Bronchial epithelial cell (primary cell): ENCODE results near the gene BMPR1B. TPM values are rescaled to one million over a fixed set of nuclear protein-coding genes. Genes with fewer than 3 reads are reported as not detected.

Experiments
- DNase-seq: peaks from one replicate; pipeline ENCODE4 v3.0.0-alpha.2; 2010; ENCODE audit warnings: low read depth
- FAIRE-seq: peaks from 2 replicates; lab custom pipeline; 2011; peaks lifted over from hg19 to GRCh38; lab: Jason Lieb, UNC
- H3K27me3 ChIP-seq: 2 replicates; pipeline ENCODE4 v1.5.1; 2011; ENCODE audit warnings: low read length; ENCODE audit not compliant: control insufficient read depth, insufficient read depth
- H3K36me3 ChIP-seq: 2 replicates; pipeline ENCODE4 v1.5.1; 2011; ENCODE audit warnings: low read length; ENCODE audit not compliant: control insufficient read depth, insufficient read depth
- H3K4me3 ChIP-seq: 2 replicates; pipeline ENCODE4 v1.5.1; 2011; ENCODE audit warnings: mild to moderate bottlenecking, low read depth, low read length, control low read depth
- total RNA-seq: library from RNA; depleted of rRNA; stranded (reverse); fragments of >200 nt; gene quantifications from 2 replicates; pipeline ENCODE4 v1.2.1, GENCODE V29; 2014
- TF ChIP-seq, protein P1 (sequence below): IDR thresholded peaks from 2 replicates; pipeline ENCODE4 v1.5.1; 2011; ENCODE audit warnings: mild to moderate bottlenecking, moderate library complexity, low read length, control low read depth, inconsistent platforms; ENCODE audit not compliant: insufficient read depth, severe bottlenecking

BMPR1B gene
- total RNA-seq, 1 donor from 2014 or later, result 15.3 TPM

DNA sequence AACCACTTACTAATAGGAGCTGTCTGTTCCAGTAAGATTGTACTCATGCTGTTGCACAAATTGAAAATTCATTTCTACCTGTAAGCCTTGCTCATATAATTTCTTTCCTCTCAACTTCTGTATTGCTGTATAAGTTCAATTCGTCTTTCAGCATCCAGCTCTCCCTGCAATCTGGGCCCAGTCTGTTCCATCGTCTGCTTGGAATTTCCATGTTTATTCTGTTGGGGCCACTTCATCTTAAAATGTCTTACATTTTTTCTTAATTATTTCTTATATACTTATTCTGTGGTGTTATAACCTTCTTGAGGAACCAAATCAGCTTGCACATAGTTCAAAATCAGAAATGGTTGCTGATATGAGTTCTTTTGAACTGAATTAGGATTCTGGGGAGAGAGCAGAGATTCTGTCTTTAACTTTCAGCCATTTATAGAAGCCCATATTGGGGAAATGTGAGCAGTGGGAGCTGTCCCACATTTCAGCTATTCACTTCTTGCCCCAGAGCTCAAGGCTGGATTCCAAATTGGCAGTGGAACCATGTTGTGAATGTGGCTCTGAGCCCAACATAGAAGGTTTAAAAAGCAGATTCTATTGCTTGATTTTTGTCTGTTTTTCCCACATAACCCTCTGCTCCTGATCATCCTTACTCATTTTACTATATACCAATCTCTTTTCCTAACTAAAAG is 291.9 kb downstream of the BMPR1B start:
- H3K36me3 ChIP-seq, result no peaks in the 10 kb centered on the region
- TF ChIP-seq, protein P1, sequence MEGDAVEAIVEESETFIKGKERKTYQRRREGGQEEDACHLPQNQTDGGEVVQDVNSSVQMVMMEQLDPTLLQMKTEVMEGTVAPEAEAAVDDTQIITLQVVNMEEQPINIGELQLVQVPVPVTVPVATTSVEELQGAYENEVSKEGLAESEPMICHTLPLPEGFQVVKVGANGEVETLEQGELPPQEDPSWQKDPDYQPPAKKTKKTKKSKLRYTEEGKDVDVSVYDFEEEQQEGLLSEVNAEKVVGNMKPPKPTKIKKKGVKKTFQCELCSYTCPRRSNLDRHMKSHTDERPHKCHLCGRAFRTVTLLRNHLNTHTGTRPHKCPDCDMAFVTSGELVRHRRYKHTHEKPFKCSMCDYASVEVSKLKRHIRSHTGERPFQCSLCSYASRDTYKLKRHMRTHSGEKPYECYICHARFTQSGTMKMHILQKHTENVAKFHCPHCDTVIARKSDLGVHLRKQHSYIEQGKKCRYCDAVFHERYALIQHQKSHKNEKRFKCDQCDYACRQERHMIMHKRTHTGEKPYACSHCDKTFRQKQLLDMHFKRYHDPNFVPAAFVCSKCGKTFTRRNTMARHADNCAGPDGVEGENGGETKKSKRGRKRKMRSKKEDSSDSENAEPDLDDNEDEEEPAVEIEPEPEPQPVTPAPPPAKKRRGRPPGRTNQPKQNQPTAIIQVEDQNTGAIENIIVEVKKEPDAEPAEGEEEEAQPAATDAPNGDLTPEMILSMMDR, result no peak
- H3K4me3 ChIP-seq, result no peak overlapping the region
- no peak for DNase-seq
- no peak for FAIRE-seq
- H3K27me3 ChIP-seq, result no peaks in the 10 kb centered on the region

DNA sequence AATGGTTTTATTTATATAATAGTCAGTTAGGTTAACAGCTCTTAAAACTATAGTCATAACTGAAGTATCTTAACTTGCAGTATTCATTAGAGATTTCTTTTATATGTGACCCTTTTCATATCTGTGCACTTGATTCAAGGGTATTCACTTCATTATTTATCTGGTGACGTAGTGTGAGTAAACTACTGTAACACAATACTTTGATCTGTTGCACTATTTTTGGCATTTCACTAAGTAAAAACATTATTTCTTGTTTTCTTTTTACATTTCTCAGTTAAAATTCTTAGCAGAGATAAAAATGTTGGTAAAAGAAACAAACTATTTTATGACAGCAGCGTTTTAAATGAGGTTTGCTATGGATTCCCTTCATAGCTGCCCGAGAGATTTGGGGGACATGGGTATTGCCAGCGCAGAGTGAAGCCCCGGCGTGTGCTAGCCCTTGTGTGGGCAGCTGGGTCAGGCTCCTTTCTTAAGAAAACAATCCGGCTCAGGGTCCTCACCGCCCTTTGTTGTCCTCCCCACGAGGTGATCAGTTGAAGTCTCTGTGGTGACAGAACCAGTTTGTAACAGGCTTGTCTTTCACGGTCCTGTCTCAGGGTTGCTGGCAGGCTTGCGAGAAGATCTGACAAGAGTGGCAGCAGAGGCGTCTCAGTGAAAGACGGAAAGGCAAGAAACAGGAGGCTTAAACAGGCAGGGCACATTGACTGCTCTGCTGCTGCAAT is 293.4 kb downstream of the BMPR1B start:
- Histone ChIP-seq H3K4me3 (peak overlapping the region; percentile 15), H3K36me3 (no peaks in the 10 kb centered on the region), H3K27me3 (no peaks in the 10 kb centered on the region)
- TF ChIP-seq, protein P1, result no peak
- DNase-seq (peak; percentile 27), FAIRE-seq (no peak)

GRCh38 chr4:95051702-95052020 is 293.9 kb downstream of the BMPR1B start:
- DNase-seq (no peak), FAIRE-seq (no peak)
- TF ChIP-seq, protein P1, result no peak

GRCh38 chr4:95058991-95059390 is 301.2 kb downstream of the BMPR1B start:
- Histone ChIP-seq H3K4me3 (no peak overlapping the region), H3K27me3 (no peaks in the 10 kb centered on the region), H3K36me3 (no peaks in the 10 kb centered on the region)
- DNase-seq, result no peak
- TF ChIP-seq, protein P1, result no peak
- FAIRE-seq, result no peak

More at GRCh38 chr4:95051702-95052020, 293.9 kb downstream of the BMPR1B start:
- Histone ChIP-seq H3K36me3 (no peaks in the 10 kb centered on the region), H3K27me3 (no peaks in the 10 kb centered on the region), H3K4me3 (no peak overlapping the region)

- no peak overlapping the region for H3K4me3 ChIP-seq
- no peaks in the 10 kb centered on the region for H3K27me3 ChIP-seq
- H3K36me3 ChIP-seq, result no peaks in the 10 kb centered on the region
- DNase-seq, result no peak
- TF ChIP-seq, protein P1, result no peak
- FAIRE-seq, result peak; percentile 64
Observed at GRCh38 chr4:95059663-95060062, 301.9 kb downstream of the BMPR1B start.
